Fibroblast of lung (primary cell): ENCODE measurements around the gene CRYAA.

Source experiments
- EZH2 ChIP-seq: IDR thresholded peaks from 2 replicates; pipeline ENCODE4 v1.5.1; 2012; ENCODE audit warnings: low read length, control low read depth, mild to moderate bottlenecking; ENCODE audit errors: missing control alignments
- TF ChIP-seq, protein P1 (sequence below), 2 donors: IDR thresholded peaks in 1 of 2; conservative IDR thresholded peaks in 1 of 2; 1 replicate in 1 of 2; 2 replicates in 1 of 2; pipeline ENCODE4 v1.5.1; 2011 to 2012; ENCODE audit warnings: low read length in 2 of 2, control low read depth in 1 of 2, inconsistent platforms in 1 of 2, low read depth in 1 of 2, mild to moderate bottlenecking in 1 of 2

DNA sequence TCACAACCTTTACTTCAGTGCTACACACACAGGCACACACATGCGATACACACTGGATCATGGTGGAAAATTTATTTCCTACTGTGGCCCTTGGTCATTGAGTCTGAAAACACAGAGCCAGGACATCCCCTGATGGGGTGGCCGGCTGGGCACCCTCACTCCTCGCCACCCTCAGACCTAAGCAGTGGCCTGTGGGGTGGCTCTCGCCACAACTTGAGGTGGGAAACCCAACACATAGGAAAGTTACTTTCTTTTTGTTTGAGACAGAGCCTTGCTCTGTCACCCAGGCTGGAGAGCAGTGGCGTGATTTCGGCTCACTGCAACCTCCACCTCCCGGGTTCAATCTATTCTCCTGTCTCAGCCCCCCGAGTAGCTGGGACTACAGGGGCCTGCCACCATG is 19.4 kb downstream of the CRYAA start:
- TF ChIP-seq EZH2, result no peak
- TF ChIP-seq, protein P1, sequence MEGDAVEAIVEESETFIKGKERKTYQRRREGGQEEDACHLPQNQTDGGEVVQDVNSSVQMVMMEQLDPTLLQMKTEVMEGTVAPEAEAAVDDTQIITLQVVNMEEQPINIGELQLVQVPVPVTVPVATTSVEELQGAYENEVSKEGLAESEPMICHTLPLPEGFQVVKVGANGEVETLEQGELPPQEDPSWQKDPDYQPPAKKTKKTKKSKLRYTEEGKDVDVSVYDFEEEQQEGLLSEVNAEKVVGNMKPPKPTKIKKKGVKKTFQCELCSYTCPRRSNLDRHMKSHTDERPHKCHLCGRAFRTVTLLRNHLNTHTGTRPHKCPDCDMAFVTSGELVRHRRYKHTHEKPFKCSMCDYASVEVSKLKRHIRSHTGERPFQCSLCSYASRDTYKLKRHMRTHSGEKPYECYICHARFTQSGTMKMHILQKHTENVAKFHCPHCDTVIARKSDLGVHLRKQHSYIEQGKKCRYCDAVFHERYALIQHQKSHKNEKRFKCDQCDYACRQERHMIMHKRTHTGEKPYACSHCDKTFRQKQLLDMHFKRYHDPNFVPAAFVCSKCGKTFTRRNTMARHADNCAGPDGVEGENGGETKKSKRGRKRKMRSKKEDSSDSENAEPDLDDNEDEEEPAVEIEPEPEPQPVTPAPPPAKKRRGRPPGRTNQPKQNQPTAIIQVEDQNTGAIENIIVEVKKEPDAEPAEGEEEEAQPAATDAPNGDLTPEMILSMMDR (conservative IDR thresholded peaks at IDR 0.05 in 1 of 2, IDR thresholded peaks at IDR 0.05 in 1 of 2; ENCODE audit: low read depth in 1 of 2, low read length in 2 of 2), result no peak
